Measurements from ENCODE around the gene RBP5.
"Not testable (repeated sequence)": the region's sequence is repeated elsewhere in the genome, so short reads cannot be mapped to it uniquely, and the experiment has no call there.

The RBP5 gene

GRCh38 chr12:7117670-7118069 is 11.0 kb downstream of the RBP5 start:
- Mint-ChIP-seq H3K36me3 (peaks cover 2% of the 10 kb centered on the region), H3K27ac (no peak overlapping the region), H3K9me3 (no peaks in the 10 kb centered on the region), H3K27me3 (no peaks in the 10 kb centered on the region), H3K4me3 (no peak overlapping the region), H3K4me1 (peaks cover 5% of the 10 kb centered on the region)

GRCh38 chr12:7116916-7117315 is 11.8 kb downstream of the RBP5 start:
- Mint-ChIP-seq H3K36me3 (peaks cover under 1% of the 10 kb centered on the region), H3K4me1 (peaks cover 5% of the 10 kb centered on the region), H3K9me3 (no peaks in the 10 kb centered on the region), H3K27me3 (no peaks in the 10 kb centered on the region), H3K27ac (no peak overlapping the region), H3K4me3 (no peak overlapping the region)

- Mint-ChIP-seq H3K27ac (no peak overlapping the region), H3K9me3 (no peaks in the 10 kb centered on the region), H3K4me3 (no peak overlapping the region), H3K4me1 (peaks cover 5% of the 10 kb centered on the region), H3K27me3 (no peaks in the 10 kb centered on the region), H3K36me3 (no peaks in the 10 kb centered on the region)
These were observed 12.5 kb downstream of the RBP5 start for GRCh38 chr12:7116196-7116595.

GRCh38 chr12:7114851-7115250 is 13.8 kb downstream of the RBP5 start:
- no peaks in the 10 kb centered on the region for H3K36me3 Mint-ChIP-seq
- no peaks in the 10 kb centered on the region for H3K27me3 Mint-ChIP-seq
- no peaks in the 10 kb centered on the region for H3K9me3 Mint-ChIP-seq
- H3K27ac Mint-ChIP-seq, result no peak overlapping the region
- peaks cover 5% of the 10 kb centered on the region for H3K4me1 Mint-ChIP-seq
- H3K4me3 Mint-ChIP-seq, result no peak overlapping the region

- Mint-ChIP-seq H3K36me3 (no peaks in the 10 kb centered on the region), H3K4me3 (no peak overlapping the region), H3K4me1 (peaks cover 13% of the 10 kb centered on the region), H3K27ac (no peak overlapping the region), H3K27me3 (no peaks in the 10 kb centered on the region), H3K9me3 (no peaks in the 10 kb centered on the region)
These were observed 14.7 kb downstream of the RBP5 start for GRCh38 chr12:7114008-7114407.

GRCh38 chr12:7113389-7113871 is 15.3 kb downstream of the RBP5 start:
- Mint-ChIP-seq H3K9me3 (no peaks in the 10 kb centered on the region), H3K4me3 (no peak overlapping the region), H3K36me3 (no peaks in the 10 kb centered on the region), H3K27me3 (no peaks in the 10 kb centered on the region), H3K4me1 (peaks cover 13% of the 10 kb centered on the region), H3K27ac (peak overlapping the region; percentile 23)

- no peaks in the 10 kb centered on the region for H3K27me3 Mint-ChIP-seq
- H3K27ac Mint-ChIP-seq, result no peak overlapping the region
- H3K4me1 Mint-ChIP-seq, result peaks cover 22% of the 10 kb centered on the region
- H3K9me3 Mint-ChIP-seq, result no peaks in the 10 kb centered on the region
- no peak overlapping the region for H3K4me3 Mint-ChIP-seq
- no peaks in the 10 kb centered on the region for H3K36me3 Mint-ChIP-seq
These were observed 16.6 kb downstream of the RBP5 start for GRCh38 chr12:7112041-7112440.

GRCh38 chr12:7110661-7111060 is 18.0 kb downstream of the RBP5 start:
- H3K4me1 Mint-ChIP-seq, result peaks cover 36% of the 10 kb centered on the region
- H3K4me3 Mint-ChIP-seq, result no peak overlapping the region
- peaks cover 11% of the 10 kb centered on the region for H3K36me3 Mint-ChIP-seq
- H3K27ac Mint-ChIP-seq, result no peak overlapping the region
- peaks cover 7% of the 10 kb centered on the region for H3K9me3 Mint-ChIP-seq
- no peaks in the 10 kb centered on the region for H3K27me3 Mint-ChIP-seq

- H3K27ac Mint-ChIP-seq, result peak overlapping the region; percentile 75
- peak overlapping the region; percentile 90 for H3K4me3 Mint-ChIP-seq
- peaks cover 10% of the 10 kb centered on the region for H3K9me3 Mint-ChIP-seq
- no peaks in the 10 kb centered on the region for H3K27me3 Mint-ChIP-seq
- peaks cover 14% of the 10 kb centered on the region for H3K36me3 Mint-ChIP-seq
- peaks cover 39% of the 10 kb centered on the region for H3K4me1 Mint-ChIP-seq
These were observed 19.1 kb downstream of the RBP5 start for GRCh38 chr12:7109572-7109920.

- no peaks in the 10 kb centered on the region for H3K27me3 Mint-ChIP-seq
- peaks cover 41% of the 10 kb centered on the region for H3K4me1 Mint-ChIP-seq
These were observed 19.7 kb downstream of the RBP5 start, which contains the start of gene C1RL for GRCh38 chr12:7108796-7109571. TSS of gene C1RL (minus strand) at chr12:7109214. CDS start at chr12:7109180, 34 bp downstream.

GRCh38 chr12:7108003-7108795 is 20.5 kb downstream of the RBP5 start:
- Mint-ChIP-seq H3K27ac (peak overlapping the region; percentile 91), H3K9me3 (peaks cover 10% of the 10 kb centered on the region), H3K4me1 (peaks cover 45% of the 10 kb centered on the region), H3K4me3 (peak overlapping the region; percentile 90), H3K27me3 (no peaks in the 10 kb centered on the region), H3K36me3 (peaks cover 14% of the 10 kb centered on the region)

More at GRCh38 chr12:7108796-7109571, 19.7 kb downstream of the RBP5 start, which contains the start of gene C1RL:
- H3K4me3 Mint-ChIP-seq, result peak within 1 kb of the TSS; percentile 90
- peak within 1 kb of the TSS; percentile 91 for H3K27ac Mint-ChIP-seq
- H3K9me3 Mint-ChIP-seq, result peaks cover 10% of the 10 kb centered on the region
- H3K36me3 Mint-ChIP-seq, result peaks cover 14% of the 10 kb centered on the region

- Mint-ChIP-seq H3K9me3 (peaks cover 10% of the 10 kb centered on the region), H3K27me3 (no peaks in the 10 kb centered on the region), H3K36me3 (peaks cover 14% of the 10 kb centered on the region), H3K4me1 (peaks cover 48% of the 10 kb centered on the region), H3K4me3 (peak overlapping the region; percentile 90), H3K27ac (peak overlapping the region; percentile 91)
These were observed 21.1 kb downstream of the RBP5 start for GRCh38 chr12:7107636-7108002.

- not testable (repeated sequence) for H3K9me3 Mint-ChIP-seq, H3K27me3 Mint-ChIP-seq
- H3K27ac Mint-ChIP-seq, result peak overlapping the region; percentile 55
- H3K4me3 Mint-ChIP-seq, result peak overlapping the region; percentile 39
- peaks cover 14% of the 10 kb centered on the region for H3K36me3 Mint-ChIP-seq
- H3K4me1 Mint-ChIP-seq, result peaks cover 52% of the 10 kb centered on the region
These were observed 21.5 kb downstream of the RBP5 start for GRCh38 chr12:7107181-7107580.

- peaks cover 56% of the 10 kb centered on the region for H3K4me1 Mint-ChIP-seq
- H3K4me3 Mint-ChIP-seq, result peak overlapping the region; percentile 71
- peak overlapping the region; percentile 79 for H3K27ac Mint-ChIP-seq
- H3K9me3 Mint-ChIP-seq, result peaks cover 10% of the 10 kb centered on the region
- no peaks in the 10 kb centered on the region for H3K27me3 Mint-ChIP-seq
- peaks cover 14% of the 10 kb centered on the region for H3K36me3 Mint-ChIP-seq
These were observed 22.6 kb downstream of the RBP5 start for GRCh38 chr12:7106082-7106481.

GRCh38 chr12:7103837-7104584 is 24.7 kb downstream of the RBP5 start:
- H3K9me3 Mint-ChIP-seq, result peaks cover 10% of the 10 kb centered on the region
- H3K27ac Mint-ChIP-seq, result peak overlapping the region; percentile 47
- H3K36me3 Mint-ChIP-seq, result peaks cover 18% of the 10 kb centered on the region
- H3K27me3 Mint-ChIP-seq, result no peaks in the 10 kb centered on the region
- peaks cover 48% of the 10 kb centered on the region for H3K4me1 Mint-ChIP-seq
- H3K4me3 Mint-ChIP-seq, result no peak overlapping the region
